ES-I3 (cell line): Measurements from ENCODE around the gene SH3BP1.
"Not testable (repeated sequence)": the region's sequence is repeated elsewhere in the genome, so short reads cannot be mapped to it uniquely, and the experiment has no call there.

Source experiments
- H3K36me3 ChIP-seq: 2 replicates; pipeline ENCODE4 v1.6.1; 2013; ENCODE audit warnings: mild to moderate bottlenecking, low read length, control low read depth, moderate library complexity; ENCODE audit not compliant: insufficient read depth
- H3K4me1 ChIP-seq: 2 replicates; pipeline ENCODE4 v1.6.1; 2013; ENCODE audit warnings: mild to moderate bottlenecking, control low read depth, low read length; ENCODE audit not compliant: insufficient read depth
- H3K9ac ChIP-seq: 2 replicates; pipeline ENCODE4 v1.6.1; 2013; ENCODE audit warnings: low read depth, mild to moderate bottlenecking, low read length, moderate library complexity
- H3K9me3 ChIP-seq: 2 replicates; pipeline ENCODE4 v1.6.1; 2013; ENCODE audit warnings: mild to moderate bottlenecking, low read length, moderate library complexity; ENCODE audit not compliant: control insufficient read depth, insufficient read depth

SH3BP1 gene

GRCh38 chr22:37608477-37609239, 30.8 kb upstream of the SH3BP1 start, which contains the start of gene GGA1:
Gene GGA1 (plus strand): TSS chr22:37608834. CDS start chr22:37608861, 27 bp downstream.
- Histone ChIP-seq H3K9ac (peak within 1 kb of the TSS; percentile 86), H3K36me3 (no peaks in the 10 kb centered on the region), H3K4me1 (0 out of 2 replicates have a peak, but pooled peaks cover 3% of the 10 kb centered on the region), H3K9me3 (no peaks in the 10 kb centered on the region)

- peak overlapping the region; percentile 64 for H3K9ac ChIP-seq
- H3K36me3 ChIP-seq, result no peaks in the 10 kb centered on the region
- 0 out of 2 replicates have a peak, but pooled peaks cover 3% of the 10 kb centered on the region for H3K4me1 ChIP-seq
- H3K9me3 ChIP-seq, result no peaks in the 10 kb centered on the region
Measured at GRCh38 chr22:37609240-37610152, 30.0 kb upstream of the SH3BP1 start.

GRCh38 chr22:37610153-37610475, 29.4 kb upstream of the SH3BP1 start:
- H3K4me1 ChIP-seq, H3K36me3 ChIP-seq, H3K9me3 ChIP-seq: not testable (repeated sequence)
- H3K9ac ChIP-seq, result peak overlapping the region; percentile 64; the same call in 1 of the 2 replicates

- no peak overlapping the region for H3K9ac ChIP-seq
Measured at GRCh38 chr22:37610480-37611129, 28.9 kb upstream of the SH3BP1 start.

GRCh38 chr22:37611207-37611606, 28.3 kb upstream of the SH3BP1 start:
- Histone ChIP-seq H3K36me3 (no peaks in the 10 kb centered on the region), H3K9me3 (no peaks in the 10 kb centered on the region), H3K9ac (no peak overlapping the region), H3K4me1 (0 out of 2 replicates have a peak, but pooled peaks cover 3% of the 10 kb centered on the region)

More at GRCh38 chr22:37610480-37611129, 28.9 kb upstream of the SH3BP1 start:
- H3K9me3 ChIP-seq, result no peaks in the 10 kb centered on the region
- no peaks in the 10 kb centered on the region for H3K36me3 ChIP-seq
- H3K4me1 ChIP-seq, result 0 out of 2 replicates have a peak, but pooled peaks cover 3% of the 10 kb centered on the region

GRCh38 chr22:37616201-37617083, 23.0 kb upstream of the SH3BP1 start:
- no peak overlapping the region for H3K9ac ChIP-seq
- no peaks in the 10 kb centered on the region for H3K9me3 ChIP-seq
- no peaks in the 10 kb centered on the region for H3K4me1 ChIP-seq
- H3K36me3 ChIP-seq, result peaks cover 14% of the 10 kb centered on the region

- no peaks in the 10 kb centered on the region for H3K4me1 ChIP-seq
- H3K9ac ChIP-seq, result no peak overlapping the region
- H3K9me3 ChIP-seq, result no peaks in the 10 kb centered on the region
- peaks cover 14% of the 10 kb centered on the region for H3K36me3 ChIP-seq
Measured at GRCh38 chr22:37617431-37617830, 22.0 kb upstream of the SH3BP1 start.

- Histone ChIP-seq H3K36me3 (peaks cover 14% of the 10 kb centered on the region), H3K9me3 (no peaks in the 10 kb centered on the region), H3K4me1 (no peaks in the 10 kb centered on the region), H3K9ac (no peak overlapping the region)
Measured at GRCh38 chr22:37618072-37618656, 21.3 kb upstream of the SH3BP1 start.

GRCh38 chr22:37618674-37619073, 20.8 kb upstream of the SH3BP1 start:
- H3K9ac ChIP-seq, result no peak overlapping the region
- H3K36me3 ChIP-seq, result peaks cover 14% of the 10 kb centered on the region
- H3K4me1 ChIP-seq, result no peaks in the 10 kb centered on the region
- no peaks in the 10 kb centered on the region for H3K9me3 ChIP-seq

- Histone ChIP-seq H3K9me3 (no peaks in the 10 kb centered on the region), H3K4me1 (no peaks in the 10 kb centered on the region), H3K36me3 (peaks cover 14% of the 10 kb centered on the region), H3K9ac (no peak overlapping the region)
Measured at GRCh38 chr22:37619991-37620390, 19.5 kb upstream of the SH3BP1 start.

- Histone ChIP-seq H3K36me3 (peaks cover 14% of the 10 kb centered on the region), H3K4me1 (no peaks in the 10 kb centered on the region), H3K9me3 (no peaks in the 10 kb centered on the region), H3K9ac (no peak overlapping the region)
Measured at GRCh38 chr22:37621352-37621860, 18.1 kb upstream of the SH3BP1 start.

- Histone ChIP-seq H3K9me3 (no peaks in the 10 kb centered on the region), H3K4me1 (no peaks in the 10 kb centered on the region), H3K9ac (no peak overlapping the region), H3K36me3 (peaks cover 14% of the 10 kb centered on the region)
Measured at GRCh38 chr22:37623075-37624016, 16.1 kb upstream of the SH3BP1 start.
